NCI-H748 (cell line): ENCODE data around the gene ARMC9.

Source experiments
- DNase-seq: peaks from one replicate; lab custom pipeline; 2025; ENCODE audit not compliant: unreplicated experiment; lab: John Stamatoyannopoulos, UW

Gene ARMC9

DNA sequence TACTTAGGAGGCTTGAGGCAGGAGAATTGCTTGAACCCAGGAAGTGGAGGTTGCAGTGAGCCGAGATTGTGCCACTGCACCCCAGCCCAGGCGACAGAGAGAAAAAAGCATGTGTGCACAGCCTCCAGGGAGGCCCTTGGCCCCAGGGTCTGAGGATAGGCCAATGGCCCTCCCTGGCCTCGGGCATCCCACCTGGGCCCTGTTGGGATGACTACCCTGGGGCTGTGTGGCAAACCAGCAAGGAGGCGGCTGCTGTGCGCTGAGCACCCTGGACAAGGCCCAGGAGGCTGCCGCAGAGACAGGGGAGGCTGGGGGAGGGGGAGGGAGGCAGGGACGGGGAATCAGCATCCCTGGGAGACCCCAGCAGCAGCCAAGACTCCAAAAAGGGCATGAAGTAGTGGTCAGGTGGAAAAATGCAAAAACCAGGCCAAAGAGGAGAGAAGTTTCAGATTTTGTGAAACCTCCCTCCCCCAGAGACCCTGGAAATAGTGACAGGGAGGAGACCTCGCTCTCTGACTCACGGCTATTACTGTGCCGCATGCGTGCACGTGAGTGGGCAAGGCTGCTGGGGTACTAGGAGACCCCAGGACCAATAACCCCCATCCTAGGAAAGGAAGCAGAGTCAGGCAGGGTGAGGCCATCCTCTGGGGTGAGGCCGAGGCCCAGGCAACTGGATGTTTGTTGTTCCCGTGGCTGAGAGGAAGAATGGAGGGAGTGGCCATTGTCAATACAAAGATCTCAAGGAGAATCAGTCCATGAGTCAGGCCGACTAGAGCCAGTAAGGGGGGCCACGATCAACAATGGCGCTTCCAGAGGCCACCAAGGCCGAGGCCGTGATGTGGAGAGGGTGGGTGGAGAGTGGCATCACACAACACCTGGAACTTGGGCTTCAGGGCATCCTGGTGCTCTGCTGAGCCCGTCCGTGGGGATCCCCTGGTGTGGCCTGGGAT, 181.1 kb downstream of the ARMC9 start:
- peak; percentile 56 for DNase-seq

- no peak for DNase-seq
These were observed 181.9 kb downstream of the ARMC9 start for GRCh38 chr2:231380307-231380706.

GRCh38 chr2:231380991-231381847, 182.8 kb downstream of the ARMC9 start:
- DNase-seq: no peak

GRCh38 chr2:231382116-231382515, 183.7 kb downstream of the ARMC9 start:
- DNase-seq: no peak

DNA sequence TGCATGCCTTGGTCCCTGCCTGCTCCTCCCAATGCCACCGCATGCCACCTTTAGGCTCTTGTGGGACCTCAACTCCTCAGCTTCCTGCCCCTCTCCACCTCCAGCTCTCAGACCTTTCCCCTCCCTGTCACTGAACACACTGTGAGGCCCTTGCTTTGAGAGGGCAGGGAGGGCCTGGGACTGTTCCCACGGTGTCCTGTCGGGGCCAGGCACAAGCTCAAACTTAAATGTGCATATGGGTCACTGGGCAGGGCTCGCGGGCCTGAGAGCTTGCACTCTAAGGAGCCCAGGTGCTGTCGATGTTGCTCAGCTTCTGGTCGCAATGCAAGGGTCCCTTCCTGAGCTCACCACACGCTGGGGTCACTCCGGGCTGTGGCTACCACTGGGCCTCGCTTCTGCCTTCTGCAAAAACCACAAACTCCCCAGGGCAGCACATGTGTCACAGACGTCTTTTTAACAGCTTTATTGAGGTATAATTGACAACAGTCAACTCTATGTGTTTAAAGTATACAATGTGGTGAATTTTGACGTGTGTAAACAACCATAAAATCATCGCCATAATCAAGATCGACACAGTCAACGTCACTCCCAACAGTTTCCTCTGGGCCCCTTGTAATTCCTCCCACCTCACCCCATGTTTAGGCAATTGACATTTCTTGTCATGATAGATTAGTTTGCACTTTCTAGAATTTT, 185.1 kb downstream of the ARMC9 start:
- no peak for DNase-seq

- no peak for DNase-seq
These were observed 185.6 kb downstream of the ARMC9 start for GRCh38 chr2:231384109-231384435.

DNA sequence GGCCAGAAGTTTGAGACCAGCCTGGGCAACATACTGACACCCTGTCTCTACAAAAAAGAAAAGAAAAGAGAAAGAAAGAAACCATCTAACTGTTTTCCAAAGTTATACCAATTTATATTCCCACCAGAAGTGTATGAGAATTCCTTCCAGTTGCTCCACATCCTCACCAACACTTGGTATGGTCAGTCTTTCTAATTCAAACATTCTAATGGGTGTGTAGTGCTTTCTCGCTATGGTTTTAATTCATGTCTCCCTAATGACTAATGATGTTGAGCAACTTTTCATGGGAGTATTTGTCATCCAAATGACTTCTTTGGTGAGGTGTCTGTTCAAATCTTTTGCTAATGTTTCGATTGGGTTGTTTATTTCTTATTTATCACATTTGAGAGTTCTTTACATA, 186.5 kb downstream of the ARMC9 start:
- no peak for DNase-seq

- no peak for DNase-seq
These were observed 187.0 kb downstream of the ARMC9 start for GRCh38 chr2:231385429-231385828.

DNA sequence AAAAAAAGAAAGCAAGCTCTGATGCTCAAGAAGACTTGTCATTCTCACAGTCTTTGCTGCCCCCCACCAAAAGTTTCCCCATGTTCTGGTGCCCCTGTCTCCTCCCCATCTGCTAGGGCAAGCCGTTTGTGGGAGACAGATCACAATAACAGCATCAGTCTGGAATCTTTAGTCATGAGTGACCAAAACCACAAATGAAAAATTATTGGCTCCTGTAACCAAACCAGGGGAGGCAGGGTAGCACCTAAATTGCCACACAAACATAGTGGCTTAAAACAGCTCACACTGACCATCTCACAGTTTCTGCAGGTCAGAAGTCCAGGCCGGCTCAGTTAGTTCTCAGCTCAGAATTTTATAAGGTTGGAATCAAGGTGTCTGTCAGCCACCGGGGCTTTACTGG, 188.0 kb downstream of the ARMC9 start:
- DNase-seq: no peak

GRCh38 chr2:231387904-231388724, 189.7 kb downstream of the ARMC9 start:
- no peak for DNase-seq

DNA sequence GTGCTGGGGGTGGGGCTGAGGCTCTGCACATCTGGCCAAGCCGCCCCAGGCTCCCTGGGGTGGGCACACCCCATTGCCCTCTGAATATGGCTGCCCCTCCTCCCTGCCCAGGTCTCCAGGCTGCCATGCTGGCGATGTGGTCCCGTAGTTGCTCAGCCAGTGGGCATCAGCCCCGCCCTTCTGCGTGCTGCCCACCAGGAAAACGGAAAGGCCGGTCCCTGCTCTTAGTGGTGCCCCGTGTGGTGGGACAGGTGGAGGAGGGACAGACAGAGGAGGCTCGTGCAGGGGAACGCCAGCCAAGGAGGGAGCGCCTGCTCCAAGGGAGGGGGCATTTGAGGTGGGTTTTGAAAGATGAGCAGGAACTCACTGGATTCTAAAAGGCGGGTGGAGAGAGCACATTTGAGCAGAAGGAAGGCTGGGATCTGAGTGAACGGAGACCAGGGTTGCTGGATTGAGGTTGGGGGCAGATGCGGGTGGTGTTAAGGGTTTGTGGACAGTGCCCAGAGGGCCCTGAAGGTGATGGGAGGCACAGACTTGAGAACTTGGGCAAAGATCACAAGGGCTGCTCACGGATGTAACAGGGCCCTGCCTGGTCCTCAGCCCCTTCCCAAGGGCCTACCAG, 190.4 kb downstream of the ARMC9 start:
- DNase-seq: no peak

DNA sequence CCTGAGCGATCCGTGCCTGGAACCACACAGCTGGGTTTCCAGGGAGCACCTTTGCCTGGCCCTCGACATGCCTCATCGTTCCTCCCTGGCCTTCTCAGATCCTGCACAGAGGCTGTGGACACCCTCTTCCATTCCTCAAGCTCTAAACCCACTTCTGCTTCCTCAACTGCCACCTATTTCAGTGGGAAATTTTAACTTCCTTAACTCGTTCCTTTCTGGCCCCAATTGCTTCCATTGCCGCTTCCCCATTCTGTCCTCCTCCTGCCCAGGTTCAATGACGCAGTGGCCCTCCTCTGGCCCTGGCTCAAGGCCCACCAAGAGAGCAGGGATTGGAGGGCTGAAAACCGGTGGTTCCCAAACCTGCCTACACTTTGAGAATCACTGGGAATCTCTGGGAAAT, 192.2 kb downstream of the ARMC9 start:
- DNase-seq: no peak

- DNase-seq: no peak
These were observed 193.6 kb downstream of the ARMC9 start for GRCh38 chr2:231391981-231392380.

GRCh38 chr2:231392431-231393148, 194.2 kb downstream of the ARMC9 start:
- DNase-seq: no peak

GRCh38 chr2:231393149-231394131, 195.0 kb downstream of the ARMC9 start:
- DNase-seq: no peak

GRCh38 chr2:231394211-231395141, 196.0 kb downstream of the ARMC9 start:
- peak; percentile 18 for DNase-seq
